Panc1 (cell line): ENCODE data around the gene ESRRG. TPM values are rescaled to one million over a fixed set of nuclear protein-coding genes. Genes with fewer than 3 reads are reported as not detected.

Experiments
- ATAC-seq: fragments of 200-7000 bp; cut with Tn5 transposase; 2 replicates; pipeline ENCODE4 v1.9.1; 2020; ENCODE audit warnings: mild to moderate bottlenecking, moderate library complexity
- BruUV-seq: library from RNA; stranded (reverse); fragments of 400-500 nt; replicated peaks from 2 replicates; lab custom pipeline; 2021; lab: Mats Ljungman, UMichigan
- CTCF ChIA-PET: fragments of 300-600 bp; sonication (Branson Sonifier 250); formaldehyde crosslinking; loops from one replicate; lab custom pipeline; 2022; ENCODE audit warnings: antibody characterized with exemption; lab: Charles Lee
- POLR2A ChIA-PET: fragments of 300-600 bp; sonication (Branson Sonifier 250); formaldehyde crosslinking; loops from one replicate; lab custom pipeline; 2022; ENCODE audit warnings: antibody characterized with exemption; lab: Charles Lee
- DNase-seq: peaks from one replicate; pipeline ENCODE4 v3.0.0-alpha.2; 2010; ENCODE audit warnings: low read depth, low spot score
- H3K27ac ChIP-seq: 2 replicates; pipeline ENCODE4 v1.5.1; 2011; ENCODE audit warnings: mild to moderate bottlenecking, low read length, inconsistent platforms
- H3K27me3 ChIP-seq: fragments of 200-500 bp; sonication (Bioruptor generic); 2 replicates; pipeline ENCODE4 v1.6.0; 2014; ENCODE audit warnings: low read length, inconsistent platforms; ENCODE audit not compliant: control insufficient read depth, insufficient read depth
- H3K36me3 ChIP-seq: fragments of 200-500 bp; sonication (Bioruptor generic); 2 replicates; pipeline ENCODE4 v1.5.1; 2014; ENCODE audit warnings: inconsistent platforms, mild to moderate bottlenecking, low read length, moderate library complexity; ENCODE audit not compliant: control insufficient read depth, insufficient read depth
- H3K4me1 ChIP-seq: 2 replicates; pipeline ENCODE4 v1.5.1; 2011; ENCODE audit warnings: inconsistent platforms, mild to moderate bottlenecking, low read length, moderate library complexity; ENCODE audit not compliant: control insufficient read depth, insufficient read depth
- H3K4me3 ChIP-seq, 2 experiments: 2 replicates each; pipeline ENCODE4 v1.5.1; 2011 to 2012; ENCODE audit warnings: low read depth in 2 of 2, low read length in 2 of 2, mild to moderate bottlenecking in 2 of 2, inconsistent platforms in 1 of 2, moderate library complexity in 1 of 2
- H3K9me3 ChIP-seq: fragments of 200-500 bp; sonication (Bioruptor generic); 2 replicates; pipeline ENCODE4 v1.5.1; 2014; ENCODE audit warnings: low read depth, mild to moderate bottlenecking, inconsistent platforms, low read length, moderate library complexity; ENCODE audit not compliant: control insufficient read depth, insufficient read depth
- CTCF ChIP-seq: fragments of 450-650 bp; IDR thresholded peaks from 2 replicates; pipeline ENCODE4 v1.5.1; 2017; ENCODE audit warnings: mild to moderate bottlenecking
- POLR2AphosphoS5 ChIP-seq: IDR thresholded peaks from 2 replicates; pipeline ENCODE4 v1.6.1; 2012; ENCODE audit warnings: mild to moderate bottlenecking, low read depth, low read length, moderate library complexity
- REST ChIP-seq, 2 experiments: IDR thresholded peaks; 2 replicates each; pipeline ENCODE4 v1.6.1; 2011 to 2012; ENCODE audit warnings: low read depth in 2 of 2, control low read depth in 1 of 2, low read length in 1 of 2, mild to moderate bottlenecking in 1 of 2, moderate library complexity in 1 of 2; ENCODE audit not compliant: insufficient read depth in 1 of 2
- SIN3A ChIP-seq: IDR thresholded peaks from 2 replicates; pipeline ENCODE4 v1.6.1; 2012; ENCODE audit warnings: low read depth, mild to moderate bottlenecking, low read length, moderate library complexity, borderline replicate concordance; ENCODE audit not compliant: insufficient read depth
- TCF7L2 ChIP-seq: IDR thresholded peaks from 2 replicates; pipeline ENCODE4 v1.6.1; 2011; ENCODE audit warnings: mild to moderate bottlenecking, low read depth, low read length, inconsistent platforms
- in situ Hi-C: cut with HindIII; loops from 2 replicates; pipeline ENCODE4 v1.10.0; 2016; ENCODE audit warnings: low sequenced_read_pairs, low pct_unique_long_range_greater_than_20kb
- intact Hi-C: fragments of 100-400 bp; cut with micrococcal nuclease; formaldehyde crosslinking; loops from one replicate; pipeline ENCODE4 v1.10.0; 2022; ENCODE audit not compliant: unreplicated experiment
- total RNA-seq: library from RNA; stranded (reverse); gene quantifications from one replicate; pipeline ENCODE4 v1.2.1, GENCODE V29; 2021; ENCODE audit not compliant: unreplicated experiment

ESRRG gene
- total RNA-seq, 1 experiment from 2014 or later = not detected

GRCh38 chr1:216670118-216670883 is 52.9 kb downstream of the ESRRG start:
- no TSS peak for BruUV-seq
- H3K9me3 ChIP-seq = no peaks in the 10 kb centered on the region
- TF ChIP-seq CTCF (no peak; the same call in 1 of the 2 replicates), POLR2AphosphoS5 (no peak), SIN3A (no peak), TCF7L2 (no peak), REST (IDR thresholded peaks at IDR 0.05; ENCODE audit: insufficient read depth in 1 of 2, low read depth in 2 of 2, low read length in 1 of 2) (no peak)
- no peaks in the 10 kb centered on the region for H3K27me3 ChIP-seq
- in situ Hi-C loops (no loop called here), intact Hi-C loops (no loop called here)
- no peak for DNase-seq
- H3K4me1 ChIP-seq = no peaks in the 10 kb centered on the region
- ChIA-PET CTCF (no interaction called here), POLR2A (no interaction called here)
- H3K36me3 ChIP-seq = no peaks in the 10 kb centered on the region
- H3K27ac ChIP-seq = no peak overlapping the region
- no peak for ATAC-seq
- no peak overlapping the region for H3K4me3 ChIP-seq

GRCh38 chr1:216666441-216666840 is 56.8 kb downstream of the ESRRG start:
- no peak for ATAC-seq

More at GRCh38 chr1:216666441-216666840, 56.8 kb downstream of the ESRRG start:
- BruUV-seq = no TSS peak
- H3K27ac ChIP-seq = no peak overlapping the region
- H3K4me1 ChIP-seq = no peaks in the 10 kb centered on the region
- in situ Hi-C loops = no loop called here
- no peak overlapping the region for H3K4me3 ChIP-seq
- no peaks in the 10 kb centered on the region for H3K27me3 ChIP-seq
- CTCF ChIA-PET = no interaction called here
- no peak for TF ChIP-seq SIN3A
- no peak for TF ChIP-seq CTCF
- TF ChIP-seq POLR2AphosphoS5 = no peak
- no peak for TF ChIP-seq REST (IDR thresholded peaks at IDR 0.05; ENCODE audit: insufficient read depth in 1 of 2, low read depth in 2 of 2, low read length in 1 of 2)
- TF ChIP-seq TCF7L2 = no peak
- no peak for DNase-seq
- H3K36me3 ChIP-seq = no peaks in the 10 kb centered on the region
- intact Hi-C loops = no loop called here
- H3K9me3 ChIP-seq = no peaks in the 10 kb centered on the region
- POLR2A ChIA-PET = no interaction called here
